A549 (cell line): ENCODE data around the gene PAIP2B.

Source experiments
- CBX2 ChIP-seq: fragments of 200-600 bp; sonication (generic); IDR thresholded peaks from 2 replicates; pipeline ENCODE4 v1.6.1; 2016; ENCODE audit warnings: low read depth, mild to moderate bottlenecking, borderline replicate concordance
- CEBPB ChIP-seq, 2 experiments: fragments of >200 bp in 1 of 2; sonication (Bioruptor Twin) in 1 of 2; formaldehyde crosslinking in 1 of 2; IDR thresholded peaks; 2 replicates each; pipeline ENCODE4 v1.6.1; 2012 to 2016
- EP300 ChIP-seq, 2 experiments: fragments of >200 bp; sonication (Bioruptor Twin); formaldehyde crosslinking; IDR thresholded peaks; 2 replicates in 1 of 2; 3 replicates in 1 of 2; pipeline ENCODE4 v1.6.1; 2016 to 2017
- JUNB ChIP-seq: fragments of >200 bp; sonication (Bioruptor Twin); formaldehyde crosslinking; IDR thresholded peaks from 2 replicates; pipeline ENCODE4 v1.6.1; 2016
- KDM1A ChIP-seq: fragments of 200-600 bp; sonication (generic); IDR thresholded peaks from 2 replicates; pipeline ENCODE4 v1.6.1; 2016; ENCODE audit warnings: low read depth, mild to moderate bottlenecking
- KDM5A ChIP-seq: fragments of 200-600 bp; sonication (generic); IDR thresholded peaks from 2 replicates; pipeline ENCODE4 v1.6.1; 2016; ENCODE audit warnings: antibody characterized with exemption, mild to moderate bottlenecking
- NR3C1 ChIP-seq: fragments of >200 bp; sonication (Bioruptor Twin); formaldehyde crosslinking; IDR thresholded peaks from 3 replicates; pipeline ENCODE4 v1.6.1; 2017
- POLR2A ChIP-seq: IDR thresholded peaks from 2 replicates; pipeline ENCODE4 v1.6.1; 2012; ENCODE audit warnings: mild to moderate bottlenecking, low read length
- RCOR1 ChIP-seq: fragments of 150-350 bp; IDR thresholded peaks from 2 replicates; pipeline ENCODE4 v1.6.1; 2014; ENCODE audit warnings: antibody characterized with exemption, low read length, low read depth
- RFX5 ChIP-seq: fragments of 450-650 bp; IDR thresholded peaks from 2 replicates; pipeline ENCODE4 v1.7.1; 2014; ENCODE audit warnings: antibody characterized with exemption, mild to moderate bottlenecking, moderate library complexity
- TF ChIP-seq, protein P1 (sequence below): fragments of >200 bp; sonication (Bioruptor Twin); formaldehyde crosslinking; IDR thresholded peaks from 3 replicates; pipeline ENCODE4 v1.5.1; 2016
- TF ChIP-seq, protein P2 (sequence below): fragments of 200-600 bp; sonication (generic); IDR thresholded peaks from 2 replicates; pipeline ENCODE4 v1.6.1; 2016; ENCODE audit warnings: antibody characterized with exemption, mild to moderate bottlenecking, moderate library complexity

DNA sequence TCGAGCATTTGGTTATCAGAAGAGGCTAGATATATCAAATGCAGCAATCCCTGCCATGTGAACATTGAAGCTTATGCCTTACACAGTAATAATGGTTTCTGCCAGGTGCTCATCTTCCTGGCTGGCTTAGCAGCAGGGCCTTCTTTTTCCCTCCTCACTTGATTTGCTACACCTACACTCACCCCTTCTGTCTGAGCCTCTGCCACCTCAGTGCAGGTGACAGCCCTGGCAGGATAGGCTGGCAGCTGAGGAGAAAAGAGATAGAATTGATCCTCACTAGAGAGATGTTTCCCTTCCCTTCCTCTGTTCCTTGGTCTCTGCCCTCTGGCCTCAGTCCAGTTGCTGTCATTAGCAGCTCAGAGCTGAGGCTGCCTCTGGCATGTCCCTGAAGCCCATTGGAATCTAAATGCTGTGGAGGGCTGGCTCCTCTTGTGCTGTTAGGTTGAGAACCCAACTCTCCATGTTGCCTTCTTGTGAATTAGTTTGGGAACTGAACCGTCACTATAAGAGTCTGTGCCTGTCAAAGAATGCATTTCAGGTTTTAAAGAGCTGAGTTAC is 78.3 kb downstream of the PAIP2B start:
- TF ChIP-seq, protein P1, sequence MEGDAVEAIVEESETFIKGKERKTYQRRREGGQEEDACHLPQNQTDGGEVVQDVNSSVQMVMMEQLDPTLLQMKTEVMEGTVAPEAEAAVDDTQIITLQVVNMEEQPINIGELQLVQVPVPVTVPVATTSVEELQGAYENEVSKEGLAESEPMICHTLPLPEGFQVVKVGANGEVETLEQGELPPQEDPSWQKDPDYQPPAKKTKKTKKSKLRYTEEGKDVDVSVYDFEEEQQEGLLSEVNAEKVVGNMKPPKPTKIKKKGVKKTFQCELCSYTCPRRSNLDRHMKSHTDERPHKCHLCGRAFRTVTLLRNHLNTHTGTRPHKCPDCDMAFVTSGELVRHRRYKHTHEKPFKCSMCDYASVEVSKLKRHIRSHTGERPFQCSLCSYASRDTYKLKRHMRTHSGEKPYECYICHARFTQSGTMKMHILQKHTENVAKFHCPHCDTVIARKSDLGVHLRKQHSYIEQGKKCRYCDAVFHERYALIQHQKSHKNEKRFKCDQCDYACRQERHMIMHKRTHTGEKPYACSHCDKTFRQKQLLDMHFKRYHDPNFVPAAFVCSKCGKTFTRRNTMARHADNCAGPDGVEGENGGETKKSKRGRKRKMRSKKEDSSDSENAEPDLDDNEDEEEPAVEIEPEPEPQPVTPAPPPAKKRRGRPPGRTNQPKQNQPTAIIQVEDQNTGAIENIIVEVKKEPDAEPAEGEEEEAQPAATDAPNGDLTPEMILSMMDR: no peak
- TF ChIP-seq KDM5A (no peak), JUNB (no peak), RFX5 (no peak), POLR2A (no peak), EP300 (IDR thresholded peaks at IDR 0.05) (no peak), KDM1A (no peak), NR3C1 (no peak), CEBPB (IDR thresholded peaks at IDR 0.05) (no peak), RCOR1 (no peak), CBX2 (no peak)
- TF ChIP-seq, protein P2, sequence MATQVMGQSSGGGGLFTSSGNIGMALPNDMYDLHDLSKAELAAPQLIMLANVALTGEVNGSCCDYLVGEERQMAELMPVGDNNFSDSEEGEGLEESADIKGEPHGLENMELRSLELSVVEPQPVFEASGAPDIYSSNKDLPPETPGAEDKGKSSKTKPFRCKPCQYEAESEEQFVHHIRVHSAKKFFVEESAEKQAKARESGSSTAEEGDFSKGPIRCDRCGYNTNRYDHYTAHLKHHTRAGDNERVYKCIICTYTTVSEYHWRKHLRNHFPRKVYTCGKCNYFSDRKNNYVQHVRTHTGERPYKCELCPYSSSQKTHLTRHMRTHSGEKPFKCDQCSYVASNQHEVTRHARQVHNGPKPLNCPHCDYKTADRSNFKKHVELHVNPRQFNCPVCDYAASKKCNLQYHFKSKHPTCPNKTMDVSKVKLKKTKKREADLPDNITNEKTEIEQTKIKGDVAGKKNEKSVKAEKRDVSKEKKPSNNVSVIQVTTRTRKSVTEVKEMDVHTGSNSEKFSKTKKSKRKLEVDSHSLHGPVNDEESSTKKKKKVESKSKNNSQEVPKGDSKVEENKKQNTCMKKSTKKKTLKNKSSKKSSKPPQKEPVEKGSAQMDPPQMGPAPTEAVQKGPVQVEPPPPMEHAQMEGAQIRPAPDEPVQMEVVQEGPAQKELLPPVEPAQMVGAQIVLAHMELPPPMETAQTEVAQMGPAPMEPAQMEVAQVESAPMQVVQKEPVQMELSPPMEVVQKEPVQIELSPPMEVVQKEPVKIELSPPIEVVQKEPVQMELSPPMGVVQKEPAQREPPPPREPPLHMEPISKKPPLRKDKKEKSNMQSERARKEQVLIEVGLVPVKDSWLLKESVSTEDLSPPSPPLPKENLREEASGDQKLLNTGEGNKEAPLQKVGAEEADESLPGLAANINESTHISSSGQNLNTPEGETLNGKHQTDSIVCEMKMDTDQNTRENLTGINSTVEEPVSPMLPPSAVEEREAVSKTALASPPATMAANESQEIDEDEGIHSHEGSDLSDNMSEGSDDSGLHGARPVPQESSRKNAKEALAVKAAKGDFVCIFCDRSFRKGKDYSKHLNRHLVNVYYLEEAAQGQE: no peak
